Ascending aorta (tissue), 2 donors: Measurements from ENCODE around the gene SULT1C4. TPM values are rescaled to one million over a fixed set of nuclear protein-coding genes. Genes with fewer than 3 reads are reported as not detected.
A peak's percentile ranks its signal among the peaks of the same experiment; 100 is the strongest.

Experiments used
- DNase-seq, 2 donors: peaks; one replicate each; pipeline ENCODE4 v3.0.0-alpha.2; 2019; ENCODE audit warnings: low spot score in 2 of 2
- H3K27ac ChIP-seq, 2 donors: fragments of 200-600 bp; sonication (generic); one replicate each; pipeline ENCODE4 v1.5.1; 2016 to 2017; ENCODE audit warnings: mild to moderate bottlenecking in 1 of 2
- H3K27me3 ChIP-seq: fragments of 200-600 bp; sonication (generic); one replicate; pipeline ENCODE4 v1.5.1; 2017
- H3K36me3 ChIP-seq, 2 donors: fragments of 200-600 bp; sonication (generic); one replicate each; pipeline ENCODE4 v1.5.1; 2016
- H3K4me1 ChIP-seq, 2 donors: fragments of 200-600 bp; sonication (generic); one replicate each; pipeline ENCODE4 v1.5.1; 2016 to 2017; ENCODE audit warnings: mild to moderate bottlenecking in 1 of 2
- H3K4me3 ChIP-seq, 2 donors: fragments of 200-600 bp; sonication (generic); one replicate each; pipeline ENCODE4 v1.5.1; 2016 to 2017; ENCODE audit warnings: mild to moderate bottlenecking in 1 of 2
- H3K9me3 ChIP-seq, 2 donors: fragments of 200-600 bp; sonication (generic); one replicate each; pipeline ENCODE4 v1.5.1; 2016
- intact Hi-C: fragments of 100-400 bp; cut with DNase I; formaldehyde crosslinking; loops from one replicate; pipeline ENCODE4 v1.15.1; 2023
- total RNA-seq: library from RNA; depleted of rRNA; stranded (reverse); fragments of >200 nt; gene quantifications from one replicate; pipeline ENCODE4 v1.1.0, GENCODE V29; 2016
- TF ChIP-seq, protein P1 (sequence below), 3 experiments: fragments of 200-600 bp in 2 of 3; fragments of 450-650 bp in 1 of 3; sonication (generic) in 2 of 3; IDR thresholded peaks; one replicate each; pipeline ENCODE4 v1.5.1; 2016 to 2019; ENCODE audit warnings: antibody characterized with exemption in 3 of 3, mild to moderate bottlenecking in 1 of 3, moderate library complexity in 1 of 3

The SULT1C4 gene
- total RNA-seq, 1 donor from 2014 or later: 11.0 TPM

DNA sequence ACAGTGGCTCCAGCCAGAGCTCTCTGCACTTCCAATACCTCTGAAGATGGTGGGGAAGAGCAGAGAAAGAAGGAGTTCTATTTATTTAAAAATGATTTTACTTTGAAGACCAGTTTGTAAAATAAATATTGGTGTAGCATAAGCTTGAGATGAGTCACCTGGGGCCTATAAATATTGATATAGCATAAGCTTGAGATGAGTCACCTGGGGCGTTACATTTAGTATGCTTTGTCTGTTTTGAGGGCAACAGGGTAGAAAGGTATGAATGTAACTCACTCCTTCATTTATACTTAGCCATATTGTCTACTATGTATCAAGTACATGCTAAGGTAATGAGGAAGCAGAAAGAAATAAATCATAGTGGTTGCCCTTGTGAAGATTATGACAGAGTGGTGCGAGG lies 7.7 kb upstream of the SULT1C4 start:
- no peaks in the 10 kb centered on the region for H3K4me1 ChIP-seq
- no peaks in the 10 kb centered on the region for H3K9me3 ChIP-seq
- H3K4me3 ChIP-seq: no peak overlapping the region
- H3K27ac ChIP-seq: no peak overlapping the region
- intact Hi-C loops: no loop called here
- no peaks in the 10 kb centered on the region for H3K36me3 ChIP-seq
- TF ChIP-seq, protein P1, sequence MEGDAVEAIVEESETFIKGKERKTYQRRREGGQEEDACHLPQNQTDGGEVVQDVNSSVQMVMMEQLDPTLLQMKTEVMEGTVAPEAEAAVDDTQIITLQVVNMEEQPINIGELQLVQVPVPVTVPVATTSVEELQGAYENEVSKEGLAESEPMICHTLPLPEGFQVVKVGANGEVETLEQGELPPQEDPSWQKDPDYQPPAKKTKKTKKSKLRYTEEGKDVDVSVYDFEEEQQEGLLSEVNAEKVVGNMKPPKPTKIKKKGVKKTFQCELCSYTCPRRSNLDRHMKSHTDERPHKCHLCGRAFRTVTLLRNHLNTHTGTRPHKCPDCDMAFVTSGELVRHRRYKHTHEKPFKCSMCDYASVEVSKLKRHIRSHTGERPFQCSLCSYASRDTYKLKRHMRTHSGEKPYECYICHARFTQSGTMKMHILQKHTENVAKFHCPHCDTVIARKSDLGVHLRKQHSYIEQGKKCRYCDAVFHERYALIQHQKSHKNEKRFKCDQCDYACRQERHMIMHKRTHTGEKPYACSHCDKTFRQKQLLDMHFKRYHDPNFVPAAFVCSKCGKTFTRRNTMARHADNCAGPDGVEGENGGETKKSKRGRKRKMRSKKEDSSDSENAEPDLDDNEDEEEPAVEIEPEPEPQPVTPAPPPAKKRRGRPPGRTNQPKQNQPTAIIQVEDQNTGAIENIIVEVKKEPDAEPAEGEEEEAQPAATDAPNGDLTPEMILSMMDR (IDR thresholded peaks at IDR 0.05): no peak
- no peaks in the 10 kb centered on the region for H3K27me3 ChIP-seq
- no peak for DNase-seq

DNA sequence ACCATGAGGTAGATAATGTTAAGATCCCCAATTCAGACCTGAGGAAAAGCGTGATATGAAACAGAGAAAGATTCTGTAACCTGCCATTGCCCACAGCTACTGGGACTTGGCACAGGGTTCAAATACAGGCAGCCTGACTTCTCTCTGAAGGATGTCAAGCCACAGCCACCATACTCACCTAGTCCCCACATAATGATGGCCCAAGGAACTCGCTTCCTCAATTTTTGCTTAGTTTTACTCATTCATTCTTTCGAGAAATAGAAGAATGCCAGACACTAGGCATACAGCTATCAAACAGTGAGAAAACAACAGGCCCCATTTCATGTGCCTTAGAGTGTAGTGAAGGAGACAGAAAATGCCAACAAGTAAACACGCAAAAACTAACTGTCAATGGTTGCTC lies 980 bp upstream of the SULT1C4 start:
- no peak for DNase-seq
- TF ChIP-seq, protein P1 (IDR thresholded peaks at IDR 0.05): no peak
- Histone ChIP-seq H3K4me1 (peaks cover 0 to 3% of the 10 kb centered on the region in 2 donors), H3K9me3 (no peaks in the 10 kb centered on the region), H3K36me3 (no peaks in the 10 kb centered on the region), H3K27me3 (no peaks in the 10 kb centered on the region), H3K27ac (peak overlapping the region in 1 of 2 donors; percentile 51), H3K4me3 (no peak overlapping the region)
- intact Hi-C loops: no loop called here

DNA sequence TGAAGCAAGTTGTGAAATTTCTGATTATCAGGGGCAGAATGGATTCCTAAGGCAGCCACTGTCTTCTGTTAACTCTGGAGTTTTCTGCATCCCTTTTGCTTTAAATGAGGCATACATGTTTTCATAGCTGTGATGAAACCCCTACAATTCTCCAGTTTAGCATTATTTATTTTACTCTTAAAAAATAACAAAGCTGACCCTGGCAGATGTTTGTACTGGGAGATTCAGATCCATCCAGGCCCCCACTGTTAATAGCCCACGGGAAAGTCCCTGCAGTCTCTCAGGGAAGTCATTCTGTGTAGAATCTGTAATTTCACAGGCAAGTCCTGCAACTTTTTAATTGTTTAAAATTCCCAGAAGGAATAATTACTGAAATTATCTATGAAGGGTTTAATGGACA lies 353 bp upstream of the SULT1C4 start:
- intact Hi-C loops: no loop called here
- TF ChIP-seq, protein P1 (IDR thresholded peaks at IDR 0.05): no peak
- DNase-seq: no peak
- no peaks in the 10 kb centered on the region for H3K27me3 ChIP-seq
- peak overlapping the region; percentile 11 to 56 for H3K4me3 ChIP-seq
- no peaks in the 10 kb centered on the region for H3K36me3 ChIP-seq
- H3K4me1 ChIP-seq: peaks cover 0 to 3% of the 10 kb centered on the region in 2 donors
- no peaks in the 10 kb centered on the region for H3K9me3 ChIP-seq
- H3K27ac ChIP-seq: peak overlapping the region; percentile 6 to 51

DNA sequence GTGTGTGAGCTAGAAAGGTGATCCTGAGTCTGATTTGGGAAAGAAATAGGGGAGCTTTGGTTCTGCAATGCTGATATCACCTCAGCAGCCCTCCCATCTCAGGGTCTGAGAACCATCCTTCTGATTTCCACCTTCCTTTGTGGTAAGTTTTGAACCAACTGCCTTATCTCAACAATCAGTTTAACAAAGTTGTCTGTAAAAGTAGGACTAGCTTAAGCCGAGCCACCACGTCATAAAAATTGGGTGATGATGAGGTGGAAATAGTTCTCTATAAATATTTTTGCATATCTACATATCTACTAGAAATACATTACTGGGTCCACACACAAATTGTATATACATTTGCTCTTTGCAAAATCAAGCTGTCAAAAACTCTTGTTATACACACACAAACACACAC lies 1.1 kb downstream of the SULT1C4 start:
- H3K4me3 ChIP-seq: peak overlapping the region in 1 of 2 donors; percentile 56
- no peak overlapping the region for H3K27ac ChIP-seq
- H3K27me3 ChIP-seq: no peaks in the 10 kb centered on the region
- H3K4me1 ChIP-seq: peaks cover 0 to 3% of the 10 kb centered on the region in 2 donors
- intact Hi-C loops: no loop called here
- no peaks in the 10 kb centered on the region for H3K36me3 ChIP-seq
- DNase-seq: no peak
- H3K9me3 ChIP-seq: no peaks in the 10 kb centered on the region
- TF ChIP-seq, protein P1 (IDR thresholded peaks at IDR 0.05): no peak

DNA sequence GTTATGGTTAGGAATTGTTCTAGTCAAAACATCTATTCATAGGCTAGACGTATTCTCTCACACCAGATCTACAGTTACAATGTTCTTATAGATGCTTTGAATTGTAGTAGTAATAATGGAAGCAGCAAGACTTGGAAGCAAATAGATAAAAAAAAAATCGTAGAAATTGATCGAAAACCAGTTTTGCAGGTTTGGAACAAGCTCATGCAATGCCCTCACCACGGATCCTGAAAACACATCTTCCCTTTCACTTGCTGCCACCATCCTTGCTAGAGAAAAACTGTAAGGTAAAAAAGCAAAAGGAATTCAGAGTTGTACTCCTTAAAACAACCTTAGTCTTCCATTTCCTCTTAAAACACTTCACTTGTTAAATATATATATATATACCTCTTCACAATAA lies 4.4 kb downstream of the SULT1C4 start:
- no peak overlapping the region for H3K4me3 ChIP-seq
- H3K4me1 ChIP-seq: peaks cover 0 to 2% of the 10 kb centered on the region in 2 donors
- no peak overlapping the region for H3K27ac ChIP-seq
- H3K9me3 ChIP-seq: no peaks in the 10 kb centered on the region
- no peak for DNase-seq
- H3K36me3 ChIP-seq: no peaks in the 10 kb centered on the region
- no peaks in the 10 kb centered on the region for H3K27me3 ChIP-seq
- TF ChIP-seq, protein P1 (IDR thresholded peaks at IDR 0.05): no peak
- intact Hi-C loops: no loop called here
